Measurements from ENCODE around the gene HSPH1.

The HSPH1 gene

DNA sequence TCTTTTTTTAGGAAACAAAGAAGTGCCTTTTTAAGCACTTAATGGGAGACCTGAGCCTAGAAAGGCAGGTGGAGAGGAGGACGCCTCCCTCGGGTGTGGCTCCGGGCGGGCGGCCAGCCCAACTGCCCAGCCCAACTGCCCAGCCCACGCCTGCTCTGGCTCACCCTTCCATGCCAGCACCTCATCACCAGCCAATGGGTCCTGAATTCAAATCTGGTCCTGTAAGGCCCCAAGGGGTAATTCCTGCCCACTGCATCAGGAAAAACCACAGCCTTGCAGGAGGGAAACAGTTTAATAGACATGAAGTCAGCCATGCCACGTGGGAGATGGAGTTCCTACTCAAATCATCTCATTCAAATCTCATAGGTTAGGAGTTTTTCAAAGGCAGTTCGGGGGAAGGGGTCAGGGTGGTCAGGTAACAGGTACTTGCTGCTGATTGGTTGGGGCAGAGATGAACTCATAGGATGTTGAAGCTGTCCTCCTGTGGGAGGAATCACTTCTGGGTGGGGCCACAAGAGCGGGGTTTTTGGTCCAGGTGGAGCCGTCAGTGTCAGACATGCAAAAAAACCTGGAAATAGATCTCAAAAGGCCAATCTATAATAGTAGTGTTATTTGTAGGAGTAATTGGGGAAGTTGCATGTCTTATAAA is 64.9 kb downstream of the HSPH1 start:
- no peak for DNase-seq (ENCODE audit: low read depth)

DNA sequence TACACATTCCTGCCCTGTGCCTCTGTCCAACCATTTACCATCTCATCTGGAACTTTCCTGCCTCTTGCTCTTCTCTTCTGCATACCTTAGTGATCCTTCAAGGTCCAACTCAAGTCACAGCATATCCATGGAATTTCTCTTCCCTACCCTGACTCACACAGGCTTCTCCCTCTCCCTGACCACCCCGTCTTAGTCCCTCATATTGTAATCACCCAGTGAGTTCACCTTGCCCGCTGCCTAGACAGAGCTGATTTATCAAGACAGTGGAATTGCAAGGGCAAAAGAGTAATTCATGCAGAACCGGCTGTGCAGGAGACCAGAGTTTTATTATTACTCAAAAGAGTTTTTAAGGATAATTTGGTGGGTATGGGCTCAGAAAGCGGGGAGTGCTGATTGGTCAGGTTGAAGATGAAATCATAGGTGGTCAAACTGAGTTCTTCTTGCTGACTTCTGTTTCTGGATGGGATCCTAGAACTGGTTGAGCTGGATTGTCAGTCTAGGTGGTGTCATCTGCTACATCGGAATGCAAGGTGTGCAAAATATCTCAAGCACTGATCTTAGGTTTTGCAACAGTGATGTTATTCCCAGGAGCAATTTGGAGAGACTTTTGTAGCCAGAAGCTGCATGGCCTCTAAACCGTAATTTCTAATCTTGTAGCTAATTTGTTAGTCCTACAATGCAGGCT is 67.2 kb downstream of the HSPH1 start:
- DNase-seq (ENCODE audit: low read depth): no peak

DNA sequence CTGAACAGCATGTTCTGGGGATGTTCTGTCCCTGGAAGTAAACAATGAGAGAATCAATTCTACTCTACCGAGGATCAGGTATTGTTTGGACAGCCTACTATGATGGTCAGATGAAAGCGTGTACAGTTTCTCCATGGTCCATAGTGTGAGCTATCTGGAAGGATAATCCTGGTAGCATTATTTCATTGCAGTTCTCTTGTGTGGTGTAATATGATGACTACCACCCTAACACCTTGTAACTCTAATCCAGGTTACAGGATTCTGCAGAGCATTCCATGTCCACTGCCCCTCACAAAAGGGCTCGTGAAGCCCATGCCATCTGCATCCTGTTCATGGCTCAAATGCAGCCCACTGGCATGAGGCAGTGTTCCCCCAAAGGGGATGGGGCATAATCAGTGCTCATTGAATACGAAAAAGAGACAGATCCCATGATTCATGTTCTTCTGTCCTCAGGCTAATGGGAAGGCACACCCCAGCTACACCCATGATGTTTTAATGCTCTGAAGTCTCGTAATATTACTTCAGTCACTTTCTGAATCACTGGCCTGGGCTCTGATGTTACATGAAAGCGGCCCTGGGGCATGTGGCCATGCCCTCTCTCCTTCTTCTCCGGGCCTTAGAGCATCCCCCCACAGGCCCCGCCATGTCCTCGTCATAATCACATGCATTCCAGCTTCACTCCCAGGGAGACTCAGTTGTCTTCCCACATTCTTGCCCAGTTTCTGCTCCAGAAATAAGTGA is 68.4 kb downstream of the HSPH1 start:
- no peak for DNase-seq (ENCODE audit: low read depth)

DNA sequence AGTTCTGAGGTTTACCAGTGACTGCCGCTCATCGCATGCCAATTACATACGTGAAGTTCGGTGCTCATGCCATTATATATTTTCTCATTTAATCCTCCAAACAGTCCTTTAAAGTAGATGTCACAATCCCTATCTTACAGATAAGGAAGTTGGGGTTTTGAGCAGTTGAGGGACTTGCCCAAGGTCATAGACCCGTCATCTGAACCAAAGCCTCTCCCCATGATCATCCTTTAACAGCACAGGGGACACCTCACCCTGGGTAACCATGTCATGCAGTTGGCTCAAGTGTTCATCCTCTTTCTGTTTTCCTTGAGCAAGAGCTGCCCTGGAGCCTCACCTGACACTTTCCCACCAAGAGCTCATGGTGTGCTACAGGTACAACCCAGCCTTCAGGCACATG is 69.1 kb downstream of the HSPH1 start:
- no peak for DNase-seq (ENCODE audit: low read depth)

DNA sequence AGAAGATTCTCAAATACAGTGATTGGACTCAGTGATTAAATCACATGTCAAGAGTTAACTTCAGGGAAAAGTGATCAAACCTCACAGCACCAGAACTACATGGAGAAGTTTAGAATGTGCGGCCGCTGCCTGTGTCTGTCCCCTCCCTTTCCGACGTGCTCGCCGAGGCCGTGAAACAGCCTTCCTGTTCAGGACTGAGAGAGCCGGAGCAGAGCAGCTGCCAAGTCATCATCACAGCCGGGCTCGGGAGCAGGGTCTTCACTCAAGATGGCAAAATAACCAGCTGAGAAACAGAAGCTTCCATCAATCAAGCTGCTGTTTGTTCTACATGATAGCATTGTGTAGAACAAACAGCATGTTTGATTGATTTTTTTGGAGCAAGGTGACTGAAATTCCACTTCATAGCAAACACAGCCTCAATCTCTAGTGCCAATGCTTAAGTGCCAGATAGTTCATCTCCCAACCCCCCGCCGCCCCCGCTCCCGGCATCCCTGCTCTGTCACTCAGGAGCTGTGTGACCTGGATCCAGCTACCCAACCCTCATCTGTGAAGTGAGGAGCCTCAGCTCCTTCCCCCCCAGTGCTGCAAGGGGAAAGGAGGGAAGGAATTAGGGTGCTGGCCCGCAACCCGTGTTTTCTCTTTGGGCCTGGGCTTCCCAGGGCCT is 70.6 kb downstream of the HSPH1 start:
- DNase-seq (ENCODE audit: low read depth): no peak

DNA sequence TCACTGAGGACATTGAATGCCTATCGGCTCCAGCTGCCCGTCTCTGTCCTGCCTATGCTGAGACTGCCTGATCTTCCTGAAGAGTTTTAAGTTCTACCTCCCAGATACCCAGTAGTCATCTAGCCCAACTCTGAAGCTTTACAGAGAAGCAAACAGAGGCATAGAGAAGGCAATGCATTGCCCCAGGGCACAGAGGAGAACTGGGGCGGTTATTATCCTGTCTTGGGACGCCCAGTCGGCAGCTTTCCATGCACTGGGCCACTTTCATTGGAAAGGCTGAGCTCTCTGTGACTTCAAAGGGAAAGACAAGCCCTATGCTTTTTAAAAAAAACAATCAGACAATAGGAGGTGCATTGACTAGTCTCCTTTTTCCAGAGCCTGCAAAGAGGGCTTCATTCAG is 71.6 kb downstream of the HSPH1 start:
- no peak for DNase-seq (ENCODE audit: low read depth)

DNA sequence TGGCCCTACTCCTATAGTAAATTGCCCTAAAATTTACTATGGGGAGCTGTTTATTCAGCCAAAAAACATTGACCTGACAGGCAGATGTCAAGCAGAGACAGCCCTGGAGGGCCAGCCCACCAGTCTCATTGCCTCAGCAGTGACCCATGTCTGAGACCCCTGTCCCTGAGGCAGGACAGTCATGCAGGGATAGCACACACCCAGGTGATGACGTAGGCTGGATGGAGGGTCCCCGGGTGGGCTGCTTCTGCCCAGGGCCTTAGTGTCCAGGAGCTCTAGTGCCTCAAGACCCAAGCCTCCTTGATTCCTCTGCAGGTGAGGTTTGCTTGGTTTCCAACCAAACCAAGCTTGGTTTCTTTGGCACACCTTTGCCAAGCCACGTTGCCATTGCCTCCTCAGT is 72.1 kb downstream of the HSPH1 start:
- DNase-seq (ENCODE audit: low read depth): no peak

DNA sequence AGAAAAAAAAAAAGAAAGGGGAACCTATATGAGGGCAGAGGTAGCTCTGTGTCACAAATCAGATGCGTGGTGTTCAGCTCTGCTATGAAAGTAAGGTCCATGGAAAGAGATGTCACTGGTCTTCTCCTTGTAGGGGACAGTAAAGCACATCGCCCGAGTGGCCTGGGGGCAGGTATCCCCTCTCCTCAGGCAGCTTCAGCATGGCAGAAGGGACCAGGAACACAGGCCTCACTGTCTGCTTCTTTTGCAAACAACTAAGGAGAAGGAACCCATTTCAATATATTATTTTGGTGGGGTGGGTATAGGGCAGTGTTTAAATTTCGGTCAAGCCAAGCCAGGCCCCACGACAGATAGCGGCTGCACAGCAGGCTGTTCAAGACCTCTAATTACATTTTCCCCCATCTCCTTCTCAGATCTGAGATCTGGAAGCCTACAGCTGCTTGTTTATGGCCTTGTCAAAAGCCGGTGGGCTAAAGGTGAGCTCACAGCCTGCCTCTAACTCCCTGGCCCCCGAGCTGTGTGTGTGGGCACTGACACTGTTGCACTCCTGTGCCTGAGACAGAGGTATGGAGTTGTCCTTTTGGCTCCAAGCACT is 72.8 kb downstream of the HSPH1 start:
- DNase-seq (ENCODE audit: low read depth): no peak

Measured in activated gamma-delta T cell treated with anti-CD3 and anti-CD28 coated beads, Interleukin-2, amount 50 U/mL, for 16 hours (primary cell).